Ascending aorta (tissue), 2 donors: ENCODE results near the gene SLC9A9. TPM values are rescaled to one million over a fixed set of nuclear protein-coding genes. Genes with fewer than 3 reads are reported as not detected.

Source experiments
- DNase-seq, 2 donors: peaks; one replicate each; pipeline ENCODE4 v3.0.0-alpha.2; 2019; ENCODE audit warnings: low spot score in 2 of 2
- H3K27ac ChIP-seq, 2 donors: fragments of 200-600 bp; sonication (generic); one replicate each; pipeline ENCODE4 v1.5.1; 2016 to 2017; ENCODE audit warnings: mild to moderate bottlenecking in 1 of 2
- H3K27me3 ChIP-seq: fragments of 200-600 bp; sonication (generic); one replicate; pipeline ENCODE4 v1.5.1; 2017
- H3K36me3 ChIP-seq, 2 donors: fragments of 200-600 bp; sonication (generic); one replicate each; pipeline ENCODE4 v1.5.1; 2016
- H3K4me1 ChIP-seq, 2 donors: fragments of 200-600 bp; sonication (generic); one replicate each; pipeline ENCODE4 v1.5.1; 2016 to 2017; ENCODE audit warnings: mild to moderate bottlenecking in 1 of 2
- H3K4me3 ChIP-seq, 2 donors: fragments of 200-600 bp; sonication (generic); one replicate each; pipeline ENCODE4 v1.5.1; 2016 to 2017; ENCODE audit warnings: mild to moderate bottlenecking in 1 of 2
- H3K9me3 ChIP-seq, 2 donors: fragments of 200-600 bp; sonication (generic); one replicate each; pipeline ENCODE4 v1.5.1; 2016
- intact Hi-C: fragments of 100-400 bp; cut with DNase I; formaldehyde crosslinking; loops from one replicate; pipeline ENCODE4 v1.15.1; 2023
- total RNA-seq: library from RNA; depleted of rRNA; stranded (reverse); fragments of >200 nt; gene quantifications from one replicate; pipeline ENCODE4 v1.1.0, GENCODE V29; 2016
- TF ChIP-seq, protein P1 (sequence below), 3 experiments: fragments of 200-600 bp in 2 of 3; fragments of 450-650 bp in 1 of 3; sonication (generic) in 2 of 3; IDR thresholded peaks; one replicate each; pipeline ENCODE4 v1.5.1; 2016 to 2019; ENCODE audit warnings: antibody characterized with exemption in 3 of 3, mild to moderate bottlenecking in 1 of 3, moderate library complexity in 1 of 3

Gene SLC9A9
- total RNA-seq, 1 donor from 2014 or later, result 63.4 TPM

DNA sequence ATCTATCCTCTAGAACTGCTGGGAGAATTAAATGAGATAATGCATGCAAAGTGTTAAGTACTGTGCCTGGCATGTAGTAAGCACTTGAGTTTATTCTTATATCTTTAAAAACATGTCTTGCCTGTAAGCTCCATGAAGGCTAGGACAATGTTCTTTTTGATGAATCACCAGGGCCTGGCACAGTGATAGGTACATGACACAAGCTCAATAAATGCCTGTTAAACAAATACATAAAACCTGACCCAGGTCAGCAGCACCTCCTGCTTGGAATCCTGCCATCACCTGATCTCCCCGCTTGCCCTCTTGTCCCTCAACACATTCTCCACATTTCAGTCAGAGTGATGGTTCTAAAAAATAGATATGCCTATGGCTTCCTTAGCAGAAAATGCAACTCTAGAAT, 541.9 kb downstream of the SLC9A9 start:
- intact Hi-C loops, result no loop called here
- Histone ChIP-seq H3K4me1 (peaks cover 0 to 2% of the 10 kb centered on the region in 2 donors), H3K36me3 (no peaks in the 10 kb centered on the region), H3K27ac (no peak overlapping the region), H3K4me3 (no peak overlapping the region), H3K27me3 (no peaks in the 10 kb centered on the region), H3K9me3 (no peaks in the 10 kb centered on the region)
- DNase-seq, result no peak
- TF ChIP-seq, protein P1, sequence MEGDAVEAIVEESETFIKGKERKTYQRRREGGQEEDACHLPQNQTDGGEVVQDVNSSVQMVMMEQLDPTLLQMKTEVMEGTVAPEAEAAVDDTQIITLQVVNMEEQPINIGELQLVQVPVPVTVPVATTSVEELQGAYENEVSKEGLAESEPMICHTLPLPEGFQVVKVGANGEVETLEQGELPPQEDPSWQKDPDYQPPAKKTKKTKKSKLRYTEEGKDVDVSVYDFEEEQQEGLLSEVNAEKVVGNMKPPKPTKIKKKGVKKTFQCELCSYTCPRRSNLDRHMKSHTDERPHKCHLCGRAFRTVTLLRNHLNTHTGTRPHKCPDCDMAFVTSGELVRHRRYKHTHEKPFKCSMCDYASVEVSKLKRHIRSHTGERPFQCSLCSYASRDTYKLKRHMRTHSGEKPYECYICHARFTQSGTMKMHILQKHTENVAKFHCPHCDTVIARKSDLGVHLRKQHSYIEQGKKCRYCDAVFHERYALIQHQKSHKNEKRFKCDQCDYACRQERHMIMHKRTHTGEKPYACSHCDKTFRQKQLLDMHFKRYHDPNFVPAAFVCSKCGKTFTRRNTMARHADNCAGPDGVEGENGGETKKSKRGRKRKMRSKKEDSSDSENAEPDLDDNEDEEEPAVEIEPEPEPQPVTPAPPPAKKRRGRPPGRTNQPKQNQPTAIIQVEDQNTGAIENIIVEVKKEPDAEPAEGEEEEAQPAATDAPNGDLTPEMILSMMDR (IDR thresholded peaks at IDR 0.05), result no peak

DNA sequence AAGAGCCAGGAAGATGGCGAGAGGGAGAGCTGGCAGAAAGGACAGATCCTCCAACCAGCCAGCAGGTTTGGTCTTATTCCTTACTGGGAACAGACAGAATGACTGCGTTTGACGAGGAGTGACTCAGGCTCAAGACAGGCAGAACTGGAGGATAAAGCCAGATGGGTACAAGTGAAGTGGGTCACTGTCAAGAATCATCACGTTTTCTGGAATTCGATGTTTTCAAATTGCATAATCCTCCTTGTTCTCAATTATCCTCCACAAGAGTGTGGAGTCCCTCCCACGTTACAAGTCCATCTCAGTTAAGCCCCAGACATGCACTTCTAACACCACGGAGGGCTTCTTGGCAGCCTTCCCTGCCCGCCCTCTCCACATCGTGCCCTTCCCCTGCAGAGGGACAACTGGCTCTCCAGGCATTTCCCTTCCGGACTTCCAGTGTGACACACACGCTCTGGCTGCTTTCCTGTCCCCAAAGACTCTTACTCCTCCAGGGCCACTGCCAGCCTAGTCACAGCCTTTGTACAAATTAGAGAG, 545.6 kb downstream of the SLC9A9 start:
- no peaks in the 10 kb centered on the region for H3K9me3 ChIP-seq
- H3K4me3 ChIP-seq, result no peak overlapping the region
- TF ChIP-seq, protein P1 (IDR thresholded peaks at IDR 0.05), result no peak
- no peaks in the 10 kb centered on the region for H3K4me1 ChIP-seq
- H3K27ac ChIP-seq, result peak overlapping the region in 1 of 2 donors; percentile 8
- peak in 1 of 2 donors; percentile 71 for DNase-seq
- H3K27me3 ChIP-seq, result no peaks in the 10 kb centered on the region
- H3K36me3 ChIP-seq, result no peaks in the 10 kb centered on the region
- intact Hi-C loops, result no loop called here

DNA sequence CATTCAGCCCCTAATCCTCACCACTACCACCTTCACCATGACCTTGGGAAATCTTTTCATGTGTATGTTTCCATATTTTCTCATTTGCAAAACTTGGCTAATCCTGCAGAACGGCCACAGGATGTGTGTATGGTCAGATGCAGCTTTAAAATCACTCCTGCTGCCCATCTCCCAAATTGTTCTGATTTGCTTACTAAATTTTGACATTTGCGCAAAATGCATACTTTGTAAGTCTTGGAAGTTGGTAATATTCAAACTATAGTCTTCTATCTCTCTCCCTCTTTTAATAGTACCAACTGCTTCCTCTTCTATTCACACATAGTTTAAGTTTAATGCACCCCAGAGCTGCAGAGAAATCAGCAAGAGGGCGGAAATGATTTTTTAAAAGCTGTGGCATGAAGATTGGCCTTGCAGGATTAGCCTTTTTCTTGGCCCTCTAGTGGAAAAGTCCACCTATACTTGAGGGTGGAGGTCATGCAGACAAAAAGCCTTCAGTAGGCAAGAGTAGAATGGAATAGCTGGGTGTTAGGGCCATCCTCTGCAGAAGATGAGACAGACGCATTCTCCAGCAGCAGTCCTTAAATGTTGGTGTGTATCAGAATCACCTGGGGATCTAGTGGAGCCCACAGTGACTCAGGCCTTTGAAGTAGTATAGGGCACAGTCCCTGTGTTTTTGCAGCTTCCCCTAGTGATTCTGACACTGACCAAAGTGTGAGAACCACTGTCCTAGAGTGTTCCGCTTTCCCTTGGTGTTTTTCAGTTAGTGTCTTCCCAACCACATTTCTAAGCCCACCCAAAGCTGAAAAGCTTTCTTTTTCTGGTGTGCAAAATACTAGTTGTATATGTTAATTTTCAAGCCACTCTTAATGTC, 547.0 kb downstream of the SLC9A9 start:
- H3K9me3 ChIP-seq, result no peaks in the 10 kb centered on the region
- TF ChIP-seq, protein P1 (IDR thresholded peaks at IDR 0.05), result no peak
- DNase-seq, result no peak
- H3K4me1 ChIP-seq, result no peaks in the 10 kb centered on the region
- H3K4me3 ChIP-seq, result no peak overlapping the region
- H3K36me3 ChIP-seq, result no peaks in the 10 kb centered on the region
- H3K27me3 ChIP-seq, result no peaks in the 10 kb centered on the region
- no peak overlapping the region for H3K27ac ChIP-seq
- intact Hi-C loops, result no loop called here

DNA sequence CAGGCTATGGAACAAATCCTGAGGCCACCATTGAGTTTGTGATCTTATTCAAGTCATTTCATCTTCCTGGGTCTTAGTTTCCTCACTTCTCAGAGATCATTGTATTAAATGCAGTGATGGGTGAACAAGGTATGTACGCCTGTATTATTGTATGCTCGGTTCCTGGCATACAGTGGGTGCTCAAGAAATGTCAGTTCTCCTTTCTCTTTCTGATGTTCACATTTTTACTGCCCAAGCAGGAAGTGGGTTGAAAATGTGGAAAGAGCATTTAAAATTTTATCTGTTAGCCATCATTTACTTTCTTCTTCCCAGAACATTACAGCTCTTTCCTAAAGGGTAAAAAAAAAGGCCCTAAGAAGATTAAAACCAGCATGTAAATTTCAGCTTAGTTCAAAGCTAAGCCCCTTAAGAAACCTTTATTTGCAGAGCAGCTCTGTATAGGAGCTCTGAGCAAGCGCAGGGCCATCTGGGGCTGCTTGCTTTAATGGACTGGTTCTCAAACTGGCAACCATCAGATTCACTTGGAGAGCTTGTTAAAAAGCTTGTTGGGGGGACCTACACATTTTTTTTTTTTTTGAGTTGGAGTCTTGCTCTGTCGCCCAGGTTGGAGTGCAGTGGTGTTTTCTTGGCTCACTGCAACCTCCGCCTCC, 549.3 kb downstream of the SLC9A9 start:
- no peaks in the 10 kb centered on the region for H3K36me3 ChIP-seq
- H3K4me3 ChIP-seq, result no peak overlapping the region
- no peak for DNase-seq
- no peaks in the 10 kb centered on the region for H3K4me1 ChIP-seq
- intact Hi-C loops, result no loop called here
- no peaks in the 10 kb centered on the region for H3K9me3 ChIP-seq
- TF ChIP-seq, protein P1 (IDR thresholded peaks at IDR 0.05), result no peak
- H3K27ac ChIP-seq, result no peak overlapping the region
- H3K27me3 ChIP-seq, result no peaks in the 10 kb centered on the region

DNA sequence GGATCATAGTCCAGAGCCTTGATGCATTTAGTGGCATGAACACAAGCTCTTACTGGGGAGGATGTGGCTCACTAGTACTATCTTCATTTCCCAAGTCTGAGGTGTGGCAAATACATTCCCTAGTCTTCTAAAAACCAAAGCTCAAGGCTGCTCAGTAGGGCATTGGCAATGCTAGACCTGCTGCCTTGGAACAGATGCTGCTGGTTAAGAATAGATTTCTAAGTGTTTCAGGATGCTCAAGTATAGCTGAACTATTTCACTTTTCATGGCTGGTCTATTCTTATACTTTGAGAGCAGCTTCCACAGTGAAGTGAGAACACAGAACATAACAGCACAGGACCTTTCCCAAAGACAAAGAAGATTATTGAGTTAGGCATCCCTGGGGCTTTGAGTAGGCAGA, 549.9 kb downstream of the SLC9A9 start:
- TF ChIP-seq, protein P1 (IDR thresholded peaks at IDR 0.05), result no peak
- intact Hi-C loops, result no loop called here
- Histone ChIP-seq H3K36me3 (no peaks in the 10 kb centered on the region), H3K27me3 (no peaks in the 10 kb centered on the region), H3K4me3 (no peak overlapping the region), H3K9me3 (no peaks in the 10 kb centered on the region), H3K4me1 (no peaks in the 10 kb centered on the region), H3K27ac (no peak overlapping the region)
- DNase-seq, result no peak
